Endodermal cell (in vitro differentiated cells): Measurements from ENCODE around the gene GID4. TPM values are rescaled to one million over a fixed set of nuclear protein-coding genes. Genes with fewer than 3 reads are reported as not detected.

ENCODE experiments used
- DNase-seq: peaks from one replicate; pipeline ENCODE4 v3.0.0-alpha.2; 2017
- H3K27ac ChIP-seq: 2 replicates; pipeline ENCODE4 v1.5.1; 2013; ENCODE audit warnings: mild to moderate bottlenecking, low read depth, low read length, moderate library complexity
- H3K27me3 ChIP-seq: 2 replicates; pipeline ENCODE4 v1.6.1; 2013; ENCODE audit warnings: mild to moderate bottlenecking, low read length, moderate library complexity; ENCODE audit not compliant: insufficient read depth, control insufficient read depth, poor library complexity, severe bottlenecking
- H3K36me3 ChIP-seq: 2 replicates; pipeline ENCODE4 v1.7.0; 2013; ENCODE audit warnings: mild to moderate bottlenecking, low read length, moderate library complexity; ENCODE audit not compliant: control insufficient read depth, insufficient read depth
- H3K4me1 ChIP-seq: one replicate; pipeline ENCODE4 v1.7.0; 2013; ENCODE audit warnings: low read length; ENCODE audit not compliant: control insufficient read depth, insufficient read depth
- H3K4me3 ChIP-seq: 2 replicates; pipeline ENCODE4 v1.5.1; 2013; ENCODE audit warnings: mild to moderate bottlenecking, low read length, moderate library complexity
- H3K9ac ChIP-seq: 2 replicates; pipeline ENCODE4 v1.6.1; 2013; ENCODE audit warnings: mild to moderate bottlenecking, low read length, moderate library complexity; ENCODE audit not compliant: poor library complexity, severe bottlenecking; ENCODE audit errors: extremely low read depth
- H3K9me3 ChIP-seq: 2 replicates; pipeline ENCODE4 v1.6.1; 2013; ENCODE audit warnings: mild to moderate bottlenecking, low read length, moderate library complexity; ENCODE audit not compliant: control insufficient read depth
- H3K27ac Mint-ChIP-seq: 2 replicates; pipeline ENCODE4 v1.8.0; 2020; ENCODE audit warnings: mixed read lengths
- H3K27me3 Mint-ChIP-seq: 2 replicates; pipeline ENCODE4 v1.8.0; 2021; ENCODE audit warnings: mild to moderate bottlenecking, mixed read lengths; ENCODE audit not compliant: insufficient read depth
- H3K36me3 Mint-ChIP-seq: 2 replicates; pipeline ENCODE4 v1.8.0; 2020; ENCODE audit warnings: low read depth, mixed read lengths
- H3K4me1 Mint-ChIP-seq: 2 replicates; pipeline ENCODE4 v1.8.0; 2020; ENCODE audit warnings: mixed read lengths
- H3K4me3 Mint-ChIP-seq: 2 replicates; pipeline ENCODE4 v1.8.0; 2020; ENCODE audit warnings: mild to moderate bottlenecking, moderate library complexity, mixed read lengths
- H3K9me3 Mint-ChIP-seq: 2 replicates; pipeline ENCODE4 v1.8.0; 2020; ENCODE audit warnings: mild to moderate bottlenecking, mixed read lengths
- CTCF ChIP-seq: fragments of 200-600 bp; sonication (generic); conservative IDR thresholded peaks from 2 replicates; pipeline ENCODE4 v1.5.0; 2021; ENCODE audit warnings: antibody characterized with exemption, mild to moderate bottlenecking
- WGBS, 2 experiments: methylation state at CpG; one replicate each; pipeline versions ENCODE4 v1.1.5 to v1.1.7; 2013; ENCODE audit warnings: missing lambda C conversion rate in 2 of 2, mixed read lengths in 1 of 2; ENCODE audit not compliant: insufficient coverage in 1 of 2, insufficient read length in 1 of 2; 5-methylcytosine and 5-hydroxymethylcytosine counted together
- total RNA-seq, 2 donors: library from RNA; stranded (reverse); fragmentation: NEBNext Ultra II Directional in 1 of 2; extraction: Animal tissue kit (Norgen Biotek cat#: 25700) in 1 of 2; gene quantifications; 2 replicates in 1 of 2; 3 replicates in 1 of 2; pipeline ENCODE4 v1.2.1, GENCODE V29; 2021

GID4 gene
- total RNA-seq, 2 donors from 2014 or later = 20.5 to 20.8 TPM

DNA sequence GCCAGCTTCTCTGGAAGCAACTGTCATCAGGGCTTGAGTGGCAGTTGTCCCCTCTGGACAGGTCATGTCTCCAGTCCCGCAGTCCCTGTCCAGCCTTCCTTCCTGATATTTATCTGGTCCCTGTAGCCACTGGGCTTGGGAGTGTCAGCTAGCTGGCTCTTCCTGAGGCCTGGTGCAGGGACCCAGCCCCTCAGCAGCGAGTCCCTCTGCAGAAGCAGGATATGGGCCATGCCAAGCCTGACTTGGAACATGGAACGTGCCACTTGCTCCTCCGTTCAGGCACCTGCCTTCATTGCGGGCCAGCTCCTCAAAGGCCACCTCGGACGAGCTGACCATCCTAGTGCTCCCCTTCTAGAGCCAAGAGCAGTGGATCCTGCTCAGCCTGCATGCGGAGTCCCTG, 40.3 kb upstream of the GID4 start:
- Histone ChIP-seq H3K4me1 (no peaks in the 10 kb centered on the region), H3K9ac (no peak overlapping the region), H3K4me3 (no peak overlapping the region), H3K27me3 (no peaks in the 10 kb centered on the region), H3K9me3 (no peaks in the 10 kb centered on the region), H3K27ac (no peak overlapping the region), H3K36me3 (peaks cover under 1% of the 10 kb centered on the region)
- DNase-seq = peak; percentile 42
- Mint-ChIP-seq H3K4me1 (peaks cover 3% of the 10 kb centered on the region), H3K27me3 (no peaks in the 10 kb centered on the region), H3K4me3 (no peak overlapping the region), H3K27ac (no peak overlapping the region), H3K36me3 (no peaks in the 10 kb centered on the region), H3K9me3 (no peaks in the 10 kb centered on the region)
- TF ChIP-seq CTCF = no peak
- 92 to 96% methylated on average over 8 of the region's 8 CpGs for WGBS, 2 experiments

DNA sequence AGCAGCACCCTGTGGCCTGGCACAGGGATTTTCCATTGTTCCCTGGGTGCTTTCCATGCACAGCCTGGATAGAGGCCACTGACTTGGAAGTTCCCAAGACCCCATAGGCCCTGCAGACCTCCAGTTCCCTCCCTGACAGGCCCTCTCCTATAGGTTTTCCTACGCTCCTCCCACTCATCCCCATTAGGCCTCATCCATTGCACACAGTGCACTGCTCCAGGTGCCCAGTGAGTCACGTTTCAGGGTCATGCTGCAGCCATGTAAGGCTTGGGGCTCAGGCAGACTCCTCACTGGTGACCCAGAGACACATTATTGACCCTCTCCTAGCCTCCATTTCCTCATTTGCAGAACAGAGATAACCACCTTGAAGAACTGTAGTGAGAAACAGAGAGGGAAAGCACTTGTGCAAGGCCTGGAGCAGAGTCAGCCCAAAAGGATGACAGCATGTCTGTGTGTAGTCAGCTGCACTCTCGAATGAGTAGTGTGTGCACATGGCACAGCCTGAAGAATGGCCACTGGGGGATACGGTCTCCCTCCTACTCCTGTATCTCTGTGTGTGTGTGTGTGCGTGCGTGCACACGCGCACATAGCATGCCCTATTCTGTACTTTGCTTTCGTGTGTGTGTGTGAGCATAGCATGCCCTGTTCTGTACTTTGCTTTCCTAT, 39.7 kb upstream of the GID4 start:
- 93 to 100% methylated on average over 4 to 9 of the region's 9 CpGs for WGBS, 2 experiments
- H3K9ac ChIP-seq = no peak overlapping the region
- H3K4me1 ChIP-seq = no peaks in the 10 kb centered on the region
- TF ChIP-seq CTCF = no peak
- no peaks in the 10 kb centered on the region for H3K9me3 ChIP-seq
- no peaks in the 10 kb centered on the region for H3K27me3 ChIP-seq
- peak; percentile 46 for DNase-seq
- H3K36me3 ChIP-seq = peaks cover 6% of the 10 kb centered on the region
- H3K36me3 Mint-ChIP-seq = no peaks in the 10 kb centered on the region
- no peak overlapping the region for H3K4me3 Mint-ChIP-seq
- no peaks in the 10 kb centered on the region for H3K9me3 Mint-ChIP-seq
- no peak overlapping the region for H3K27ac Mint-ChIP-seq
- no peak overlapping the region for H3K4me3 ChIP-seq
- peaks cover 1% of the 10 kb centered on the region for H3K4me1 Mint-ChIP-seq
- no peaks in the 10 kb centered on the region for H3K27me3 Mint-ChIP-seq
- H3K27ac ChIP-seq = no peak overlapping the region

GRCh38 chr17:18000030-18000408, 39.2 kb upstream of the GID4 start:
- WGBS, 2 experiments = 87 to 93% methylated on average over 3 to 5 of the region's 8 CpGs
- Histone ChIP-seq H3K27ac (no peak overlapping the region), H3K4me1 (peaks cover under 1% of the 10 kb centered on the region), H3K27me3 (no peaks in the 10 kb centered on the region), H3K9ac (no peak overlapping the region), H3K9me3 (no peaks in the 10 kb centered on the region), H3K36me3 (peaks cover 7% of the 10 kb centered on the region), H3K4me3 (no peak overlapping the region)
- H3K36me3 Mint-ChIP-seq = no peaks in the 10 kb centered on the region
- DNase-seq = no peak
- peaks cover under 1% of the 10 kb centered on the region for H3K4me1 Mint-ChIP-seq
- H3K4me3 Mint-ChIP-seq = no peak overlapping the region
- no peak overlapping the region for H3K27ac Mint-ChIP-seq
- H3K9me3 Mint-ChIP-seq = no peaks in the 10 kb centered on the region
- no peak for TF ChIP-seq CTCF
- H3K27me3 Mint-ChIP-seq = no peaks in the 10 kb centered on the region
